HG02678 (cell line): ENCODE measurements around the gene ZSWIM1.
A peak's percentile ranks its signal among the peaks of the same experiment; 100 is the strongest.
"Not testable (repeated sequence)": the region's sequence is repeated elsewhere in the genome, so short reads cannot be mapped to it uniquely, and the experiment has no call there.

Experiments
- ATAC-seq: cut with Tn5 transposase; IDR thresholded peaks from one replicate; pipeline ENCODE4 v1.9.1; 2021; ENCODE audit warnings: mild to moderate bottlenecking, moderate library complexity; ENCODE audit not compliant: unreplicated experiment

Gene ZSWIM1

GRCh38 chr20:45853484-45853883, 27.5 kb upstream of the ZSWIM1 start:
- ATAC-seq = no peak

- ATAC-seq = peak; percentile 97
Measured at GRCh38 chr20:45857114-45857881, 23.7 kb upstream of the ZSWIM1 start, which contains the start of the genes ACOT8 and ZSWIM3. TSS of gene ACOT8 (minus strand) at chr20:45857392. CDS start at chr20:45857315, 77 bp downstream. TSS of gene ZSWIM3 (plus strand) at chr20:45857614. CDS start at chr20:45857826, 212 bp downstream.

- peak; percentile 13 for ATAC-seq
Measured at GRCh38 chr20:45857882-45858216, 23.2 kb upstream of the ZSWIM1 start.

- no peak for ATAC-seq
Measured at GRCh38 chr20:45859916-45860315, 21.1 kb upstream of the ZSWIM1 start.

GRCh38 chr20:45860560-45861220, 20.3 kb upstream of the ZSWIM1 start:
- ATAC-seq = no peak

GRCh38 chr20:45861221-45862075, 19.6 kb upstream of the ZSWIM1 start:
- no peak for ATAC-seq

- ATAC-seq = no peak
Measured at GRCh38 chr20:45863543-45864470, 17.2 kb upstream of the ZSWIM1 start.

GRCh38 chr20:45866454-45866853, 14.6 kb upstream of the ZSWIM1 start:
- ATAC-seq = no peak

- ATAC-seq = no peak
Measured at GRCh38 chr20:45867136-45867818, 13.8 kb upstream of the ZSWIM1 start.

- no peak for ATAC-seq
Measured at GRCh38 chr20:45867819-45868176, 13.2 kb upstream of the ZSWIM1 start.

- ATAC-seq = no peak
Measured at GRCh38 chr20:45872626-45873025, 8.4 kb upstream of the ZSWIM1 start.

- ATAC-seq = no peak
Measured at GRCh38 chr20:45873409-45874103, 7.5 kb upstream of the ZSWIM1 start.

- ATAC-seq = not testable (repeated sequence)
Measured at GRCh38 chr20:45874104-45874481, 6.9 kb upstream of the ZSWIM1 start.

GRCh38 chr20:45874576-45874975, 6.5 kb upstream of the ZSWIM1 start:
- ATAC-seq = no peak

GRCh38 chr20:45878076-45878761, 2.8 kb upstream of the ZSWIM1 start:
- ATAC-seq = no peak

GRCh38 chr20:45882469-45883099, 1.6 kb downstream of the ZSWIM1 start:
- ATAC-seq = no peak

GRCh38 chr20:45883100-45883469, 2.1 kb downstream of the ZSWIM1 start:
- no peak for ATAC-seq

- ATAC-seq = no peak
Measured at GRCh38 chr20:45886590-45887345, 5.7 kb downstream of the ZSWIM1 start.
